CD4-positive, alpha-beta T cell treated with Interleukin-21 for 1 hour (primary cell): ENCODE data around the gene SRXN1.

Experiments used
- DNase-seq: peaks from one replicate; pipeline ENCODE4 v3.0.0-alpha.2; 2020

Gene SRXN1

DNA sequence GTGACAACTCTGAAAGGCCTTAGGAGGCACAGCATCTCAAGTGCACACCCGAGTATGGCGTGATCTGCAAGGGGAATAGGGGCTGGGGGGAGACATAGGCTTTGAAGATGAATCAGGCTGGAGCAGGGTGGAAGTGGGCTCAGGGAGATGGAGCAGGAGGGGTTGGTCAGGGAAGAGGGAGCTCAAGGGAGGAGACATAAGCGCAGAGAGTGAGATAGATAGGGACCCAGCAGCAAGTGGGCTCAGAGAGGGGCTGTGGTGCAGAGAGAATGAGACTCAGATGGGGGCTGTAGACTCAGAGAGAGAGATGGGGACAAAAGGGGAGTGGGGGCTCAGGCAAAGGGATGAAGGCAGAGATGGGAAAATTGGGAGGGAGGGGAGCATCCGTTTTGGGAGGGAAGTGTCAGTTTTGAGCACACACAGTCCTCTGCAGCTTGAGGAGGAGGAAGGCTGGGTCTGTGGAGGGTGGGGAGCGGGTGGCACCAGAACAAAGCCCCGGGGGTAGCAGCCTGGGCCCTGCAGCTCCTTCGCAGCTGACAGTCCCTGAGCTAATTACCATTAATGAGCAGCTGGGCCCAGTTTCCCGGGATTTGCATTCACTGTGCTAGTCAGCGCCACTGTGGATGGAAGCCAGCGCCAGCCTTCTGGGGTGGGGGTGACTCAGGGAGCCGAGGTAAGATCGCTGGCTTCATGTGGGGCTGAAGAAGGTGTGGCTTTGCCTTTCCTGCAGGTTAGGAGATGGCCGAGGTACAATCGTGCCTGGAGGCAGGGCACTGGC, 18.7 kb downstream of the SRXN1 start:
- no peak for DNase-seq

DNA sequence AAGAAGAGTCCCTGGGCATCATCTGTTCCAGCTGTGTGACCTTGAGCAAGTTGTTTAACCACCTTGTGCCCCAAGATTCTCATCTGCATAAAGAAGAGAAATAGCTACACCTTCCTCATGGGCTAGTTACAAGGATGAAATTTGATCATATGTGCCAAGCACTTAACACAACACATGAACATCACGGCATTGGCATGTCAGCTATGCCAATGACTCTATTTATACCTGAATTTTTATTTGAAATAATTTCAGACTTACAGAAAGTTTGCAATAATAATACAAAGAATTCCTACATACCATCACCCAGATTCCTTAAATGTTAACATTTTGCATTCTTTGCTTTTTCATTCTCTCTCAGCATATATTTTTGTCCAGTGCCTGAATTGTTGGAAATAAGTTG, 21.9 kb downstream of the SRXN1 start:
- no peak for DNase-seq

DNA sequence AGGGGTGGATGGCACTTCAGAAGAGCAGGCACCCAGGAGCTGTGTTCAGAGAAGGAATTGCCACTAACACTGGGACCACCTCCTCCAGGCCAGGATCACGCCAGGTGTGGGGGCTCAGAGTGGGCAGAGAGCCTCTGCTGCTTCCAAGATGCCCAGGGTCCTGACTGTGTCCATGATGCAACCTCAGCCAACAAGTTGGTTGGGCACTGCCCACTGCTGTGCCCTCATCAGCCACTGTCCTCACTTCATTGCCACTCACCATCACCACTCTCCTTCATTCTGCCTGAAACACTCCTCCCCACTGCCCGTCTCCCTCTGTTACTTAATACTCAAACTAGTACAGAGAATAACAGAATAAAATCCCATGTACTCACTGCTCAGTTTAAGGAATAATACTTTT, 26.4 kb downstream of the SRXN1 start:
- DNase-seq, result no peak

DNA sequence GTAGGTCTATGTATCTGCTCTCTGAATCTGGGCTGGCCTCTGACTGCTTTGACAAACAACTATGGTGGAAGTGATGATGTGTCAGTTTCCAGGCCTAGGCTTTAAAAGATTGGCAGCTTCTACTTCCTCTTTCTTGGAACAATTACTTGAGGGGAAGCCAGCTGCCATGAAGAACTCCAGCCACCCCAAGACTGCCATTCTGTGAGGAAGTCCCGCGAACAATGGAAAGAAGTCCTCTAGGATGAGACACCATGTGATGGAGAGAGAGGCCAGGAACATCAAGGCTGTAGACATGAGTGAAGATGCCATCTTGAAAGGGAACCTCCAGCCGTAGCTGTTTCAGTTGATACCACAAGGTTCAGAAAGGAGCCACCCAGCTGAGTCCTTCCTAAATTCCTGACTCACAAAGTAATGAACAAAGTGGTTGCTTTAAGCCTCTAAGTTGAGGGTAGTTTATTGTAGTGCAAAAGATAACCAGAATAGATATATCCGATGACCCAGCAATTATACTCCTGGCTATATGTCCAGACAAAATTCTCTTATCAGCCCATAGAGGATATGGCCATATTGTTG, 27.6 kb downstream of the SRXN1 start:
- DNase-seq, result no peak

DNA sequence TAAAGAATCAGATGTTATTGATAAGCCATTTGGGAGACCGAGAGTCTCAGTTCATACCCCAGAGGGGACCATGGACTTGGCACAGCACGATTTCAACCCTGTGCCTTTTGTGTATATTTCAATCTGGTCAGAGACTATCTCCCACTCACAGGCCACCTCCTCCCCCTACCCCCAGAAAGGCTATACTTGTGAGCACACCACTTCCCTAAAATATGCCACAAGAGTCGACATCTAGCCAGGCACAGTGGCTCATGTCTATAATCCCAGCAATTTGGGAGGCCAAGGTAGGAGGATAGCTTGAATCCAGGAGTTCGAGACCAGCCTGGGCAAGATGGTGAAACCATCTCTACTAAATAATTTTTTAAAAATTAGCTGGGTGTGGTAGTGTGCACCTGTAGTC, 29.3 kb downstream of the SRXN1 start:
- DNase-seq, result no peak

DNA sequence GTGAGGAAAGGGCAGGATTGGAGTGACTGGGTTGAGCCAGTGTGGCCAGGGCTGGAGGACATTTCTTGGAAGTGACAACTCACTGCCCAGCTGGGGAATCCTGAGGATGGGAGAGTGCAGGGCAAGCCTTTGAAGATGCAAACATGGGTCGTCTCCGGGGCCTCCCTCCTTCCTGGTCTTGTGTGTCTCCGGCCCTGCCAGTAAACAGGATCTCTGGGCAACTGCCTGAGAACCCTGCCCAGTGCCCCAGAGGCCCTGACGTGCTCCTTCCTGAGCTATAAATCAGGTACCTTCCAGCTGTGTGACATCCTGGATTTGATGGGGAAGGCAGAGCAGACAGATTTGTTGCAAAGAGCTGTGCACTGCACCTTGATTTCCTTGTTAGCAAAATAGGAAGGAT, 30.0 kb downstream of the SRXN1 start:
- DNase-seq, result no peak

DNA sequence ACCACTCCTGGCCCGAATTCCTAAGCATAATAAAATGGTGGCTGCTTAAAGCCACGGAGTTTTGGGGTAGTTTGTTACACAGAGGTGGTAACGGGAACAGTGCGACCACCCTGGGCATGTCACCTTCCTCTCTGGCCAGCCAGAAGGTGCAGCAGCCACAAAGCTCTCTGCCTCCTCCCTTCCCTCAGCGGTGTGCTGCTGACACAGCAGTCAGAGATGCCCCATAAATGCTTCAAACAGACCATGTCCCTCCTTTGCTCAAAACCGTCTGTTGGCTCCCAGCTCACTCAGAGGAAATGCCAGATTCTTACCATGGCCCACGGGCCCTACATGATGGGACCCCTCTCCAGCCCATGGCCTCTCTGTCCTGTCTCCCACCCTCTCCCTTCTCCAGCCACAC, 30.8 kb downstream of the SRXN1 start:
- no peak for DNase-seq

DNA sequence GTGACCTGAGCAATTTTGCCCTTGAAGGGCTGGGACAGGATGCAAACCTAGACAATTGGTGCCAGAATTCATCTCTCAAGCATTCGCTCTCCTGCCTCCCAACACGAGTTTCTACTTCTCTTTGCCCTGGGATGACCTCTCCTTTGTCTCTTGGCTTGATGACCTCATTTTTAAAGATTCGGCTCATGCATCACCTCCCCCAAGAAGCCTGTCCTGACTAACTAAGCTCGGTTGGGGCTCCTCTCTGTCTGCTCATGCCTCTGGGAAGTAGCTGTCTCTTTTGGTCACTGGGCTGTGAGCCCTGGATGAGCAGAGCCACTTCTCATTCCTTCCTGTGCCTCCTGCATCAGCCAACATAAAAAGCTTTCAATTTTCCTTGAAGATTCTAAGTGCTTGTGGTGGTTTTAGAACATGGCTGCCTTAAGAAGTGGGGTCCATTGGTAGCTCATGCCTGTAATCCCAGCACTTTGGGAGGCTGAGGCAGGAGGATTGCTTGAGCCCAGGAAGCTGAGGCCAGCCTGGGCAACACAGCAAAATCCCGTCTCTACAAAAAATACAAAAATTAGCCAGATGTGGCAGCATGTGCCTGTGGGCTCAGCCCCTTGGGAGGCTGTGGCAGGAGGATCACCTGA, 31.8 kb downstream of the SRXN1 start:
- DNase-seq, result no peak

DNA sequence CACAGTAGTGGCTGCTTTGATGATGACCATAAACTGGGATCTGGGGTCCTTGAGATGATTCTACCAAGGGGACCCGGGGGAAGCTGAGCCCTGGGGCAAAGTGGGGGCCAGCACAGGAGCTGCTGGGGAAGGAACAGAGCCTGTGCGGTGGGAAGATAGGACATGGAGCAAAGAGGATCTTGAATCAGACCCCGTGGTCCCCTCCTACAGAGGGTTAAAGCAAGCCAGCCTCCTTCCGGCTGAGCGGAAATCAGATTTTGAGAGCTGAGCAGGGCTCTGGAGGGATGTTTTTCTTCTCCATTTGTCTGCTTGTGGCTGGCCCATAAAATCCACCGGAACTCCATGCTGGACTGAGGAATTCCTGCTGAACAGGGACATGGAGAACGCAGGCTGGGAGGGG, 32.8 kb downstream of the SRXN1 start:
- no peak for DNase-seq

DNA sequence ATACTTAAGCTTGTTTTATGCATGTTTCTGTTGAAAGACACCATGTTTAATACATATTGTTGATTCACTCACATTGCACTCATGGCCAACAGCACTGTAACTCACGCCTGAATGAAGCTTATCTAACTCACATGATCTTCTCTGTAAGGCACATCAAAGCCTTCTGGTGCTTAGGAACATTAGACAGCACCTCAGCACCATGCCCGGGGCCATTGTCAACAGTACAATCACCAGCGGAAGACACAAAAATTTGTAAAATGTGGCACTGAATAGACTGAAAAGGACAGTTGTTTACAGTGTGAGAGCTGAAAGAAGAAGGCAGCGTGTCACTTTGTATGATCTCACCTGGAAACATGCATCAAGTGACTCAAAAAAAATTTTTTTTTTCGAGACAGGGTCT, 34.0 kb downstream of the SRXN1 start:
- no peak for DNase-seq

DNA sequence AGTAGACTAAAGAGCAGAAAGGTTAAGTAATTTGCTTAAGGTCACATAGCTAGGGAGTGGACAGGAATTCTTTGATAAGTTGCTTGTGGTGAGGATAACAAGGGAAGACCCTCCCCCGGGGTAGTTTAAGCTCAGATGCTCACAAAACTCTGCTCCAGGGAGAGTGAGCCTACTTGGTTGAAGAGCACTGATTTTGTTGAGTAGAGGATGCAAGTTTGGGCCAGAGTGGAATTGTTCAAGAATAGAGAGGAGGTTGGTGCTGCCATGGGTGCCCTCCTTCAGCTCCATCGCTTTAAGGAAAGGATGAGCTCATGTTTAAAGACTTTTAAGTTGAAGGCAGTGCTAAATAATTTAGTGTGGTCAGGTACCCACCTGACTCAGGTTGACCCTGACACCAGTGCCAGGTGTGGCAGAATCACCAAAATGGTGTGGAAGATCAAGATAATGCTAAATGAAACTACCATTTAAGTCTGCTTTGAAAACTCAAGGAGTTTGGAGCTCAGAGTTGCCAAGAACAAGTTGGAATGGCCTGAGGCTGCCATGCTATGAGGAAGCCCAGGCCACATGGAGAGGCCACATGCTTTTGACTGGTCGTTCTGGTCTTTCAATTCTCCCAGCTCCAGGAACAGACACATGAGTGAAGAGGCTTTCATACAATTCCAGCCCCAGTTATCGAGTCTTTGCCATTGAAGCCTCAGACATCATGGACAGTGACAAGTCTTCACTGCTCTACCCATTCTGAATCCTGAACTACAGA, 34.9 kb downstream of the SRXN1 start:
- DNase-seq, result no peak

DNA sequence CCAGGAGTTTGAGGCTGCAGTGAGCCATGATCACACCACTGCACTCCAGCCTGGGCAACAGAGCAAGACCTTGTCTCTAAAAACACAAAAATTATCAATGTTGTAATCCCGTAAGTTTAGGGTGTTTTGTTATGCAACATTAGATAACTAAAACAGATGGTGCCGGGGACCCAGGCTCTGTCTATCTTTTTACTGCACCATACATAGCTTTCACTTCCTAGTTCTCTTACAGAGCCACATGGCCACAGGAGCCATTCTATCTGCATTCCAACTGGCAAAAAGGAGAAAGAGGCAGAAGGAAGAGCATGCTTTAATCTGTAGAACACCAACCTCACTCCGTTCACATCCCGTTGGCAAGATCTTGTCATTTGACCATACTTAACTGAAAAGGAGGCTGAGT, 37.5 kb downstream of the SRXN1 start:
- no peak for DNase-seq

DNA sequence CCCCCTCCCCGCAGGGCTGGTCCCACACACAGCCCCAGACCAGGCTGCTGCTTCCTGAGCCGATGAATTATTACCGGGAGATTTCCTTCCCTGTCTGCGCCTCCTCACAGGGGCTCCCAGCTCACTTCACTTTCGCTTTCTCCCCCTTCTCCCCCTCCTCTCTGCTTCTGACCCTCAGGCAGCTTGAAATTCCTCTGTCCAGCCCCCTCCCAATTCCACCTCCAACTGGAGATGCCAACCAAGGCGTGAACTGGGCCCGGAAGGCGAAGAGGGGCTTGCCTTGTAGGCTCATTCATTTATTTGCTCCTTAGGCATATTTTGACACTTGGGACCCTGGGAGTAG, 41.2 kb downstream of the SRXN1 start:
- no peak for DNase-seq

DNA sequence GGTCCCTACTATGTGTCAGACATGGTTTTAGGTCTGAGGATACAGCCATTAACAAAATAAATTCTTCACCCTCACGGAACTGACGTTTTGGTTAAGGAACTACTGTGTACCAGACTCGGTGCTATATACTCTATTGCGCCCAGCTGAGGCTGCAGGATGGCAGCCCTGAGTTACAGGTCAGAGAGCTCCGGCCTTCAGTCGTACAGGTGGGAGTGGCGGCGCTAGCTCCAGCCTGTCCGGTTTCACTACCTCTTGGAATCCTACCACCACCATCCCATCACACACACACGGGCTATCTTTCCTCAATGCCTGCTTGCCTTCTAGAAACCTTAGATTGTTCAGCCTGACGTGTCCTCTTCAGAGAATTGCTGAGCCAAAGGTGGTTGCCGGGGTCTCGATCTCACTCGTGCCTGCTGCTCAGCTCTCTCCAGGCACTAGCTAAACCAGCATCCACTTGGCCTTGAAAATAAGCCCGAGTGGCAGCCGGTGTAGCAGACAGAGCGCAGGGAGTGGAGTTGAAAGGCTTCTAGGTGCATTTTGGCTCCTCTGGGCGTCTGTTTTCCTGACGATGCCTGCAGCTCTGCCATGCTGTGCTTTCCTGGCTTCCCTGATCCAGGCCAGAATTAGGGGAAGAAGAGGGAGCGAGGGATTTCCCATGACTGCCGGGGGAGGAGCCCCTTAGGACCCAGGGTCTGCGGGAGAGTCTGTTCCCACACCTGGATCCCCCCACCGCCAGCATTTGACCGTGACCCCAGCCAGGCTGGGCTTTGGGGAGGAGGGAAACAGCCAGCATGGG, 41.8 kb downstream of the SRXN1 start:
- no peak for DNase-seq

DNA sequence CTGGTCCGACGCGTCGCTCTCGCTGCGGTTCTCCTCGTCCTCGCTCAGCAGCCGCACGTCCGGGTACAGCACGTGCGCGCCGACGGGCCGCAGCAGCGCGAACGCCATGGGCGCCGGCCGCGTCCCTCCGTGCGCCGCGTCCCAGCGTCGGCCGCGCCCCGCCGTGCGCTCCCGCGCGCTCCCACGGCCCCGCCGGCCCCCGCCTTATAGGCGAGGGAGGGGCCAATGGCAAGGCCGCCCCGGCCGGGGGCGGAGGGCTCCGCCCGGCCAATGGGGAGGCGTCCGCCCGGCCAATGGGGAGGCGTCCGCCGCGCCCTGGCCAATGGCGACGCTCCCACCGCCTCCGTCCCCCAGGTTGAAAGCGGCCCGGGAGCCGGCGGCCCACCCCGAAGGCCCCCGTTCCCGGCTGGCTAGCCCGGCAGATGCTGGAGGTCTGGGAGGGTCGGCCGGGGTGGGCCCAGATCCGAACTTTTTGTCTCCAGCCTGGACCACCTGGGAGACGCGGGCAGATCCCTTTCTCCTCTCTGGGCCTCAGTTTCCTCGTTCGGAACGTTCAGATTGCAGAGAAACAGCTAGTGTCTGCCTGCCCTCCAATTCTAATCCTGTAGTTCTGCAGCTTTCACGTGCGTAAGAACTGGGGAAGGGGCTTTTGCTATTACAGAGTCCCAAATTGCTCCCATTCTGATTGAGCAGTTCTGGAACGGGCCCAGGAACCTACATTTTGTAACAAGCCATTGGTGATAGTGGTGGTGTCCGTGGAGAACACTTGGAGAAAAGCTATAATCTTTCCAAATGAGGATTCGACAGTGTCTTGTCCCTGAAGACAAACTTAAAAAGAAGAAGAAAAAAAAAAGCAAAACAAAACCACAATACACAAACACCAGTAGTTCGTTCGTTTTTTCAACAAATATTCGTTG, 42.6 kb downstream of the SRXN1 start, which contains the start of gene TCF15:
TCF15 (minus strand) TSS at position 180 of the 917 bp plus-strand sequence; CDS start at position 108, 72 bp downstream.
- DNase-seq, result no peak

DNA sequence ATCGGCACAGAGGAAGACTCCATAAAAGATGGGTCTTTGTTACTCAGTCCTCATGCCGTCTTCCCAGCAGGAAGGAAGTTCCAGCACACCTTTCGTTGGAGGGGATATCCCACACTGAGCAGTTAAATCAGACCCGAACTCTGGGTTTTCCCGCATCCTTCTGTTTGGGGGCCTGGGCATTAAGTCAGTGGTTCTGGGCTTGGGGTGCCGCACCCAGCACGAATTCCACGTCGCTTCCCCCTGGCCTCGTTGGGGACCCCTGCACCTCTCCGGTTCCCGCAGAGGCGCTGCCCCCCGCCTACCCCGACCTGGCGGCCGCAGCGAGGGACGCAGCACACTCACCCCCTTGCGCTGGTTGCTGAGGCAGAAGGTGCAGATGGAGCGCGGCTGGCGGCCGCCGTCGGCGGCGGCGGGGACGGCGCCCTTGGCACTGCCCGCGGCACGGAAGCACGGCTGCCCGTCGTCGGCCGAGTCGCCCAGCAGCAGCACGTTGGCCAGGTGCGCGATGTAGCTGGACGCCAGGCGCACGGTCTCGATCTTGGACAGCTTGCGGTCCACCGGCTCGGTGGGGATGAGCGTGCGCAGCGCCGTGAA, 43.5 kb downstream of the SRXN1 start:
- DNase-seq, result no peak

DNA sequence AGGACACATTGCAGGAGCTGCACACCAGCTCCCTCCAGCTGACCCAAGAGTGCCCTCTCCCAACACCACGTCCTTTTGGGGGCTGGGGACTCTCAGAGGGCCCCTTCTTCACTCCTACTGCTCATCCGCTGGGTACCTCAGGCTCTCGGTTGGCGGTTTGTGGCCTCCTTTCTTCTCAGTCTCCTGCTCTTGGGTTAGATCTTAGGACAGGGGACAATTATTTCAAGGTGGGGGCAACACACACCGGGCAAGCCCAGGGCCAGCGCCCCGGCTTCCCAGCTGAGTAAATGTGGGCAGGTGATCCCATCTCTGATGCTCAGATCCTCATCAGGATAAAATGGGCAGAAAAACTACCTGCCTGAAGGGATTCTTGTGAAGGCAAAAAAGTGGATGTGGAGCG, 44.0 kb downstream of the SRXN1 start:
- DNase-seq, result no peak

DNA sequence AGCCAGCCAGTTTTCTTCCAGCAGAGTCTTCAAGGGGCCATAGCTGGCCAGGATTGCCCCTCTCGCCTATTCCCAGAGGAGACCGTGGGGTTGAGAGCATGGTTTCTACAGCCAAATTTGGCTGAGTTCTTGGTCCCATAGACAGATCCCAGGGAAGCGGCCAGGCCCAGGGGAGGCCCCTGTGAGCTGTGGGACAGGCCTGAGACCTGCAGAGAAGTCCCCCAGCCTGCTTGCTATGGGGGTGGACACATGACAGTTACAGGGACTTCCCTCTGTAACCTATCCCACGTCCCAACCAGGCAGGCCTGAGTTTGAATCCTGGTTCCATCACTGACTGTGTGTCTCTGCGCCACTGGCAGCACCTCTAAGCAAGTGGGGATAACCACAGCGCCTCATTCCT, 45.5 kb downstream of the SRXN1 start:
- DNase-seq, result no peak

DNA sequence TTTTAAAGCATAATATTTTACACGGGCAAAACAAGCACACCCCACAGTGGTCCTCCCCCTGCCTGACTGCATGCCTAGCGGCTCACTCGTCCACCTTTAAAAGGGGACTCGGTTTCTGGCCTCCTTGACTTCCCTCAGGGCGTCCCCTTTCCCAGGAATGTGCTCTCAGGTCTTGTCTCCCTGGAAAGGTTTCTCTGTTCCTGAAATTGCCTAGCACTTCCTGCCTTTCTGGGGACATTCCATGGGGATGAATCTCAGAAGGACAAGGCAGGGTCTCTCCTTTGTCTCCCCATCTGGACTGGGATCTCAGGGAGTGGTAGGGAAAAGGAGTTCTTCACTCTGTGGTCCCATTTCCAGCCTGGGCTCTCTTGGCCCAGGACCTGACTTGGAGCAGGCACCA, 47.8 kb downstream of the SRXN1 start:
- DNase-seq, result no peak

DNA sequence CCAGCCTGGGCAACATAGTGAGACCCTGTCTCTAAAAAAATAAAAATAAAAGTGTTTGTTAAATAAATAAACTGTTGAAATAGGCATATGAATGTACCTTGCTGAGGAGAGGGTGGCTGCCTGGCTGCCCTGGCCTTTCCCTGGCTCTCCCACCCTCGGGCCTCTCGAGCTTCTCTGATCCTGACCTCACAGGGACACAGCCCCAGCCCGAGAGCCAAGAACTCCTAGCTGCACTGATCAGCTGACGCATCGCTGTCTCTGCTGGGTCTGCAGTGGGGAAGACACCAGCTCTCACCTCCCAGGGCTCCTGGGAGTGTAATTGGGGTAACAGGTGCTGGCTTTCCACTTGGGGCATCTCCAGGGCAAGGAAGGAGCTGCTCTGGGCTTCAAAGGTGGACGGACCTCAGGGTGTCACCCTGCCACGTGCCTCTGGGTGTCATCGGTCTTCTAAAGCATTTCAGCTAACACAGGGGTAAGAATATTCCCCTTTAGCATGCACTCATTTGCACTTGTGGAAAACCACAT, 49.8 kb downstream of the SRXN1 start:
- DNase-seq, result no peak
